Forelimb muscle (tissue), 1 donor: ENCODE results near the gene RHBDL1. TPM values are rescaled to one million over a fixed set of nuclear protein-coding genes. Genes with fewer than 3 reads are reported as not detected.

Source experiments
- DNase-seq: peaks from one replicate; pipeline ENCODE4 v3.0.0-alpha.2; 2013; ENCODE audit warnings: low read depth
- polyA plus RNA-seq: library from polyadenylated mRNA; unstranded; fragments of 120-200 nt; gene quantifications from one replicate; pipeline ENCODE4 v1.2.1, GENCODE V29; 2013; ENCODE audit not compliant: insufficient read length

Gene RHBDL1
- polyA plus RNA-seq, 1 donor, result 1.8 TPM

GRCh38 chr16:636206-637080, 39.0 kb upstream of the RHBDL1 start, which contains the start of gene METTL26:
TSS of gene METTL26 (minus strand) at chr16:636305. CDS start at chr16:636290, 15 bp downstream.
- DNase-seq, result peak; percentile 87

DNA sequence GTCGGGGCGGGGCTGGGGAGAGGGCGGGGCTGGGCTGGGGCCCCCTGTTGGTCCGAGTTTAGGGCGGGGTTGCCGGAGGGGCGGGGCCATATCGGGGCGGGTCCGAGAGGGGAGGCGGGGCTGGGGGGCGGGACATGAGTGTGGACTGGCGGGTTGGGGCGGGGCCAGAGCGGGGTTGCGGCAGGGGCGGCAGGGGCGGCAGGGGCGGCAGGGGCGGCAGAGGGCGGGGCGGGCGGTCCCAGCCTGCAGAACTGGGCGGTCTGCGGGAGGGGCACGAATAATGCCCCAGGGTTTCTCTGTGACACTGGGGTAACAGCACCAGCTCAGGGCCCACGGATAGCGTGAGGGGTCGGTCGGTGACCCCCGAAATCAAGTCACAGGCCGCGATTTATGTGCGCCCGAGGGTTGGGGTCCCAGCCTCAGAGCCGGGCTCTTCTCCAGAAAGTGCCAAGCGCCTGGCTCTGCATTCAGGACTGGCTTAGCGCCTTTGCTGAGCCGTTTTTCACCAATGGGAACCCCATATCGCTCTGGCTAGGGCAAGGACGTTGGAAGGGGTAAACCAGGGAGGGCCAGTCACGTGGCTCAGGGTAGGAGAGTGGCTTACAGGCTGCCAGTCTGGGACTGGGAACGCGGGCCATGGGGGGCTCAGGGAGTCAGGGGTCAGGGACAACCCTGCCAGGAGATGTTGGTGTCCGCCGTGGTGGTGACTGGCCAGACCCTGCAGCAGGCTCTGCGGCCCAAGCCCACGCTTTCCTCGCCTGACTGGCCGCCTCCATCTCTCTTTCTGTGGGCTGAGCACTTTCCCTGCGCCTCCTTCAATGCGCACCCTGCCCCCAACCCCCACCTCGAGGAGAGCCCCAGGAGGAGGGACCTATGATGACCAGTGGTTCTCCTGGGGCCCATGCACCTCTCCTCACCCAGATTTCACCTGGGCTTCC, 38.1 kb upstream of the RHBDL1 start:
- no peak for DNase-seq

DNA sequence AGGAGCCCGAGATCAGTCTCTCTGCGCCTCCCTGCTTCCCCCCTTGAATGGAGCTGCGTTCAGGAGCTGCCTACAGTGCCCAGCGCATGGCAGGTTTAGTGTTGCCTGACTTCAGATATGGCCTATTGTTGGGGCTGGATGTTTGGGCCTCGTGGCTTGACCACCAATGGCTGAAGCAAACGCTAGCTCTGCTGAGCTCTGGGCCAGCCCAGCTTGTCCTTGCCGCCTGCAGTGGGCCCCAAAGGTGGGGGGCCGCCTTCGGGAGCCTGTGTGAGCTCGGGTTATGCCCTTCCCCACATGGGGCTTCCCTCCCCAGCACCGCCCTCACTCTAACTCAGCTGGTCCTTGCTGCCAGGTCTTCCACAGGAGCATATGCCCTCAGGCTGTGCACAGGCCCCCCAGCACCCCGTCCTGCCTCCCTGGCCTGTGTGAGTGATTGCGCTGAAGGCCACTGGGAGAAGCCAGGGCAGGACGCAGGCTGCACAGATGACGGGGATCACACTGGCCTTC, 37.4 kb upstream of the RHBDL1 start:
- no peak for DNase-seq

- DNase-seq, result no peak
Observed at GRCh38 chr16:638836-639235, 36.6 kb upstream of the RHBDL1 start.

DNA sequence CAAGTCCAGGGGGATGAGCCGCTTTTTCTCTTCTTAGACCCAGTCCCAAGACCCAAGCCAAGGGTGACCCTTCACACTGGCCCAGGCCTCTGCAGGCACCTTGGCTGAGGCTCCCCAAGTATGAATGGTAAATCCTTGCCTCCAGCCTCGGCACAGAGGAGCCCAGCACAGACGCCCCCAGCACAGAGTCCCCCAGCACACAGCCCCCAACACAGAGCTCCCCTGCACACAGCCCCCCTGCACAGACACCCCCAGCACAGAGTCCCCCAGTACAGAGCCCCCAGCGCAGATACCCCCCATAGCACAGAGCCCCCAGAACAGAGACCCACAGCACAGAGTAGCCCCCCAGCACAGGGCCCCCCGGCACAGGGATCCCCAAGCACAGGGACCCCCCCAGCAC, 34.9 kb upstream of the RHBDL1 start:
- no peak for DNase-seq

- no peak for DNase-seq
Observed at GRCh38 chr16:641326-642188, 33.9 kb upstream of the RHBDL1 start, which contains the start of gene MCRIP2. TSS of gene MCRIP2 (plus strand) at chr16:641828. CDS start at chr16:641992, 164 bp downstream.

GRCh38 chr16:642189-643049, 33.1 kb upstream of the RHBDL1 start:
- DNase-seq, result no peak

DNA sequence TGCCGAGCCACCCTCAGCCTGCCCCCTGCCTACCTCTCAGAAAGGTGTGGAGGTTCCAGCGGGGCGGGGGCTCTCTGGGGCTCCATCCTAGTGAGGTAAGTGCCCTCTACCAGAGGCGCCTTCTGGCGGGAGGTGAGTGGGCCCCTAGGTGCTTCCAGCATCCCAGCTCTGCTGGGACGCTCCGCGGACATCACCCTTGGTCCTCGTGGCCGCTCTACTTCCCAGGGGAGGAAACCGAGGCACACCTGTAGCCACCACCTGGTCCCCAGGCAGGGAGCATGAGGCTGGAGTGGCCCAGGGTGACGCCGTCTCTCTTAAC, 32.5 kb upstream of the RHBDL1 start:
- no peak for DNase-seq

DNA sequence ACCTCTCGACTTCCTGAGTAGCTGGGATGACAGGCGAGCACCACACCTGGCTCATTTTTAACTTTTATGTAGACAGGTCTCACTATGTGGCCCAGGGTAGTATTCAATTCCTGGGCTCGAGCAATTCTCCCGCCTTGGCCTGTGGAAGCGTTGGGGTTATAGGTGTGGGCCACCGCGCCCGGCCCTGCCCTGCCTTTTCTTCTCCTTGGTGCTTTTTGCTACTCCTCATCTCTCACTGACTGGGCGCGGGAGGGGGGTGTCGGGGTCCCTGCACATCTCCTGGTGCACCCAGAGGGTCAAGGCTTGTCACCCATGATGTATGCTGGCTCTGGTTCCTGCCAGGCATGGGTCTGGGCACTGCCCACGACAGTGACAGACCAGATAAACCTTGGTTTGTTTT, 30.9 kb upstream of the RHBDL1 start:
- no peak for DNase-seq

DNA sequence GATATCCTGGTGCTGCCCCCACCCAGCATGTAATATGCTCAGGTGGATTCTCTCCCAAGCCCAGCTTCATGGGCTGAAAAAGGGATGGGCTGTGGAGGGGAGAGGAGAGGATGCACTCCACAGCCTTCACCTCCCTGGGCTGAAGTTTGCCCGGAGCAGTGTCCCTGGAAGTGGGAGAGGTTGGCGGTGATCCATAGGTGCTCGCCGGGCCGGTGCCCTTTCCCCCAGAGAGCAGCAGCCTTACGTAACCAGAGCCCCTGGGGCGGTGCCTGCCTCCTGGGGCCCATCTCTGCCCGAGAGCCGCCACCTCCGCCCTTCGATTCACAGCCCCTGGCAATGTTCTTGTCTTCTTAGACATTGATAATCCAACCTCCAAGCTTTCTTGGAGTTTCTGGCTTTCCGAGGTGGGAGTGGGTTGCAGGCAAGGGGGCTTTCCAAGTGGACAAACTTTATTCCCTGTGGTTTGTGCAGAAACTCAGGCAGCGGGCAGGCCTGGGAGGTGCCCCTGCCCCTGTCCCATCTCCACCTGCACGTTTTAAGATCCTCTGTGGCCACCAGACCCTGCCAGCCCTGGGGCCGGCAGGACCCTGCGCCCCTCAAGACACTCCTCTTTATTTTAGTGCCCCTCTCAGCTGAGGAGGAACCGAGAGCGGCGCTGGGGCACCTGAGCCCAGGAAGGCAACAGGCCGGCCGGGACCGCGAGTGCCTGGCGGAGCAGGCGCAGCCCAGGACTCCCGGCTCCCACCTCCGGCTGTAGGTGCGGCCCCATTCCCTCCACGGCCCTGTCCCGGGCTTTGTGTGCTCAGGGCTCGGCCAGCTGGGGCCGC, 29.4 kb upstream of the RHBDL1 start:
- DNase-seq, result no peak

GRCh38 chr16:646679-647172, 28.7 kb upstream of the RHBDL1 start:
- no peak for DNase-seq

DNA sequence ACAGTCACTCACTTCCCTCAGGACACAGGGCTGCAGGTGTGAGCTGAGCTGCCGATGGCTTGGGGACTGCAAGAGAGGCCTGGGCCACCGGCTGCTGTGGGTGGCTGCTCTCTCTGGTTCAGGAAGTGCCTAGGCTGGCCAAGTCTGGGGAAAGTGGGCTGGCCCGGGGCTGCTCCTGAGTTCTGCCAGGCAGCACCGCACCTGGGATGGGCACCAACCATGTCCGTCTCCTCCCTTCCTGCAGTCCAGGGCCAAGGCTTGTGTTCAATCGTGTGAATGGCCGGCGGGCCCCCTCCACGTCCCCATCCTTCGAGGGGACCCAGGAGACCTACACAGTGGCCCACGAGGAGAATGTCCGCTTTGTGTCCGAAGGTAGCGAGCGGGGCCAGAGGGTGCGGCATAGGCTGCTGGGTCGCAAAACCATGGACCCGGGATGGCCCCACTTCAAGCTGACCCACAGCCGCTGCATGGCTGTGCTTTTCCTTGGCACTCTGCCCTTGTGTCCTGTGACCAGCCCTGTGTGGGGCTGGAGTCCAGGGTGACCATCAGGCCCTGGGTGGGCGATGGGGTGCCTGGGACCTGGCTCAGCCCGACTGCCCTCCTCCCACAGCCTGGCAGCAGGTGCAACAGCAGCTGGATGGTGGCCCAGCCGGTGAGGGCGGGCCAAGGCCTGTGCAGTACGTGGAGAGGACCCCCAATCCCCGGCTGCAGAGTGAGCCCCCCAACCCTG, 28.1 kb upstream of the RHBDL1 start:
- DNase-seq, result no peak

DNA sequence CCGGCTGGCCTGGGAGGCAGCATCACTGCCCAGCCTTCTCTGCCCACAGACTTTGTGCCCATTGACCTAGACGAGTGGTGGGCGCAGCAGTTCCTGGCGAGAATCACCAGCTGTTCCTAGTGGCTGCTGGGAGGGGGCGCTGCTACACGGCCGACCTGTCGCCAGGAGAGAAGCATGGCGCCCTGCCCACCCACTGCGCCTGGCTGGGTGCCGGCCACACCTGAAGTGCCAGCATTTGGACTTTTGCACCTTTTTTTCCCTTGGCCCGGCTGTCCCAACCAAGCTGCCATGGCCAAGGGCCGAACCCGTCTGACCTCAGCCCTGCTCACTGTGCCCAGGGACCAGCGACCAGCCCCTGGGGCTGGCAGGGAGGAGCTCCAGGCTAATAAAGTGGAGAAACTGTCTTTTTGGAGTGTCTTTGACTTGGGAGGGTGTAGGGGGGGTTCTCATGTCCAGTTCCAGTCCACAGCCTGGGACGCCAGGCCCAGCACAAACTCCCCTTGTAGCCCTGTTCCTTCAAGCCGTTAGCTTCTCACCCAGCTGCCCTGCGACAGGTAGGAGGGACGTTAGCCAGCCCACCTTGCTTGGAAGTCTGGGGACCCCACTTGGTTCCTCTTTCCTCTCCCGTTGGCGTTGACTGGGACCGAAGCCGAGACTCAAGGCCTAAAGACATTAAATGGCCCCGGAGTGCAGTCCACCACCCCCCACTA, 27.2 kb upstream of the RHBDL1 start:
- no peak for DNase-seq

- DNase-seq, result peak; percentile 78
Observed at GRCh38 chr16:648781-649589, 26.5 kb upstream of the RHBDL1 start, which contains the start of gene WDR90. TSS of gene WDR90 (plus strand) at chr16:649365. CDS start at chr16:649417, 52 bp downstream.

- no peak for DNase-seq
Observed at GRCh38 chr16:649631-650030, 25.8 kb upstream of the RHBDL1 start.

DNA sequence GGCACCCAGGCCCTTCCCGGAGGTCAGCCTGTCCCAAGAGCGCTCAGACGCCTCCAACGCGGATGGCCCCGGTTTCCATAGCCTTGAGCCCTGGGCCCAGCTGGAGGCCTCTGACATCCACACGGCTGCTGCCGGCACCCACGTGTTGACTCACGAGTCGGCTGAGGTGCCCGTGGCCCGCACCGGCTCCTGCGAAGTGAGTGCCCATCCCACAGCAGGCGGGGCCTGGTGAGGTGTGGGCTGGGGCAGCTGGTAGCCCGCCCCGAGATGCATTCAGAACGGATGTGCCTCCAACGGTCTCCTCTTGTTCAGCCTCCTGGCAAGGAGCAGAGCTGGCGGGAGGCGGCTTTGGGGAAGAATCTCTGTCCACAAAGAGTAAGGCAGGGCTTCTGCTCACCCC, 23.6 kb upstream of the RHBDL1 start:
- DNase-seq, result no peak
